ENCODE results near the gene LGI1. TPM values are rescaled to one million over a fixed set of nuclear protein-coding genes. Genes with fewer than 3 reads are reported as not detected.

Gene LGI1
- total and polyA plus RNA-seq, 9 of the 15 experiments (the other 6 are each of a cell fraction or from before 2014, with no cell fraction given): not detected

- no peak for TF ChIP-seq MGA (IDR thresholded peaks at IDR 0.05)
- TF ChIP-seq KLF13 (tag; IDR thresholded peaks at IDR 0.05; ENCODE audit: borderline replicate concordance, low read depth): no peak
- TF ChIP-seq PHB2 (IDR thresholded peaks at IDR 0.05; ENCODE audit: low read depth): no peak
- no peak for TF ChIP-seq VEZF1 (CRISPR knock-in tag; IDR thresholded peaks at IDR 0.05)
- TF ChIP-seq HNRNPLL (IDR thresholded peaks at IDR 0.05; ENCODE audit: low read depth, low read length, poor library complexity, severe bottlenecking): no peak
- no peak for TF ChIP-seq ZNF408 (CRISPR knock-in tag; IDR thresholded peaks at IDR 0.05; ENCODE audit: low read depth)
Observed at GRCh38 chr10:93818086-93818485, 60.4 kb downstream of the LGI1 start (continued).

All from K562 (cell line).